GM18870 (cell line): ENCODE measurements around the gene CLK1.
A peak's percentile ranks its signal among the peaks of the same experiment; 100 is the strongest.
"Not testable (repeated sequence)": the region's sequence is repeated elsewhere in the genome, so short reads cannot be mapped to it uniquely, and the experiment has no call there.

Source experiments
- ATAC-seq: cut with Tn5 transposase; IDR thresholded peaks from one replicate; pipeline ENCODE4 v1.9.1; 2021; ENCODE audit warnings: moderate library complexity; ENCODE audit not compliant: unreplicated experiment

Gene CLK1

DNA sequence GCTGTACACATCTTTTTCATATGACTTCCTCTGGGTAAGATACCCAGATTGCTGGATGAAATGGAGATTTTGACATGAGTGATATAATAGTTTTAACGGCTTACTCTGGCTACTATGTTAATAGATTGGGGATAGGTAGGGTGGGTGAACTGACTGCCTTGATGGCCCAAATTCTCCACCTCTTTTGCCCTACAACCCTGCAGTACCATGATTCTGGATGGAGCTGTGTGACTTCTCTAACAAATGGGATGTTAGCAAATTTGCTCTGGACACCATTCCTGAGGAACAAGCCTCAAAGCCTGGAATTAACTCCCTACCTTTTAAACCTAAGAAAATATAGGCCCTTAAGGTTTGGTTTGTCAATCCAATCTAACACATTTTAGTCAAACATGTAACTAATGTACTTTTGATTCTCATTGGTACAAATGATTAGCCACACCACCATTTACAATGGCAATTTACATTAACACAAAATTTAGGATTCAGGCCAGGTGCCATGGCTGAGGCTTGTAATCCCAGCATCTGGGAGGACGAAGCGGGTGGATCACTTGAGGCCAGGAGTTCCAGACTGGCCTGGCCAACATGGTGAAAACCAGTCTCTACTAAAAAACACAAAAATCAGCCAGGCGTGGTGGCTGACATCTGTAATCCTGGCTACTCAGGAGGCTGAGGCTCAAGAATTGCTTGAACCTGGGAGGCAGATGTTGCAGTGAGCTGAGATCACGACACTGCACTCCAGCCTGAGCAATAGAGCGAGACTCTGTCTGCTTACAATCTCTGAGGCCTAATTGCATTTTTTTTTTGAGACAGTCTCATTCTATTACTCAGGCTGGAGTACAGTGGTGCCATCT, 12.8 kb downstream of the CLK1 start:
- ATAC-seq, result no peak

DNA sequence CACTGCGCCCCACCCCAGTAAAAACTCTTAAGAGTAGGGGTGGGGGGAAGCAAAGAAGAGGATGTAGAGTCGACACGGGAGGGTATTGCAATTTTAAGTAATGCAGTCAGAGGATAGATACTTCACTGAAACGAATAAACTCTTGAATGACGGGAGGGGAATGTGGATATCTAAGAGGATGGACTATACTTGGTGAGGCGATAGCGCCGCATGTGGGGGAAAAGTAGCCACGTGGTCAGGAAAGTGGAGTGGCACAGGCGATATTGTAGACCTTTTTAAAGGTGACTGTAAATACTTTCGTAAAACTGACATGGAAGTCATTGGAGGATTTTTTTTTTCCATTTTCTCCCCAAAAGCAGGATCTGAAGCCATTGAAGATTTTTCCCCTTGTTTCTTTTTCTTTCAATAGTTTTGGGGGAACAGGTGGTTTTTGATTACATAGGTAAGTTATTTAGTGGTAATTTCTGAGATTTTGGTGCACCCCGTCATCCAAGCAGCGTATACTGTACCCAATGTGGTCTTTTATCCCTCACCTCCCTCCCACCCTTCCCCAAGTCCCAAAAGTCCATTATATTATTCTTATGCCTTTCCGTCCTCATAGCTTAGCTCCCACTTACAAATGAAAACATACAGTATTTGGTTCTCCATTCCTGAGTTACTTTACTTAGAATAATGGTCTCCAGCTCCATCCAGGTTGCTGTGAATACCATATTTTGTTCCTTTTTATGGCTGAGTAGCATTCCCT, 13.8 kb downstream of the CLK1 start:
- ATAC-seq, result no peak

GRCh38 chr2:200847939-200848338, 16.5 kb downstream of the CLK1 start:
- ATAC-seq, result no peak

GRCh38 chr2:200847269-200847668, 17.2 kb downstream of the CLK1 start:
- no peak for ATAC-seq

DNA sequence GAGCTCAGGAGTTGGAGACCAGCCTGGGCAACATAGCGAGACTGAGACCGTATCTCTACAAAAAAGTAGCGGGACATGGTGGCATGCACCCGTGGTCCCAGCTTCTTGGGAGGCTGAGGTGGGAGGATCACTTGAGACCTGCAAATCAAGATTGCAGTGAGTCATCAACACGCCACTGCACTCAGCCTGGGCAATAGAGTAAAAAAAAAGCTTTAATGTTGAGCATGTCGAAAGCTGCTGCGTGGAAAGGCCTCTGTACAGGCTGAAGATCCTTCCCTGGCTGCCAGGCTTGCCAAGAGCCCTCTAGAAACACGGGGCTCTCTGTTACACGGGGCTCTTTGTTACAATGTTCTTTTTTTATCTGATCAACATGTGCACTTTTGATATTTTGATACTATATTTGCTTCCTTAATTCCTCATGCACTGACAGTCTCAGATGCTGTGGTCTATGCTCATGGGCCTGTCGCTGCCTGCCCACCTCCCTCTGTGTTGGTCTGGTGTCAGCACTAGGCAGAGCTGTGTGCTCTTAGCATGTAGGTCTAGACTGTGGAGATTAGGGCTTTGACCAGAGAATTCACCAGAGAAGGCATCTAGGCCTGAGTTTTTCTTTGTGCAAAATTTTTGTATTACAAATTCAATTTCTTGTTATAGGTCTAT, 18.7 kb downstream of the CLK1 start:
- no peak for ATAC-seq

GRCh38 chr2:200845194-200845593, 19.3 kb downstream of the CLK1 start:
- ATAC-seq, result no peak

DNA sequence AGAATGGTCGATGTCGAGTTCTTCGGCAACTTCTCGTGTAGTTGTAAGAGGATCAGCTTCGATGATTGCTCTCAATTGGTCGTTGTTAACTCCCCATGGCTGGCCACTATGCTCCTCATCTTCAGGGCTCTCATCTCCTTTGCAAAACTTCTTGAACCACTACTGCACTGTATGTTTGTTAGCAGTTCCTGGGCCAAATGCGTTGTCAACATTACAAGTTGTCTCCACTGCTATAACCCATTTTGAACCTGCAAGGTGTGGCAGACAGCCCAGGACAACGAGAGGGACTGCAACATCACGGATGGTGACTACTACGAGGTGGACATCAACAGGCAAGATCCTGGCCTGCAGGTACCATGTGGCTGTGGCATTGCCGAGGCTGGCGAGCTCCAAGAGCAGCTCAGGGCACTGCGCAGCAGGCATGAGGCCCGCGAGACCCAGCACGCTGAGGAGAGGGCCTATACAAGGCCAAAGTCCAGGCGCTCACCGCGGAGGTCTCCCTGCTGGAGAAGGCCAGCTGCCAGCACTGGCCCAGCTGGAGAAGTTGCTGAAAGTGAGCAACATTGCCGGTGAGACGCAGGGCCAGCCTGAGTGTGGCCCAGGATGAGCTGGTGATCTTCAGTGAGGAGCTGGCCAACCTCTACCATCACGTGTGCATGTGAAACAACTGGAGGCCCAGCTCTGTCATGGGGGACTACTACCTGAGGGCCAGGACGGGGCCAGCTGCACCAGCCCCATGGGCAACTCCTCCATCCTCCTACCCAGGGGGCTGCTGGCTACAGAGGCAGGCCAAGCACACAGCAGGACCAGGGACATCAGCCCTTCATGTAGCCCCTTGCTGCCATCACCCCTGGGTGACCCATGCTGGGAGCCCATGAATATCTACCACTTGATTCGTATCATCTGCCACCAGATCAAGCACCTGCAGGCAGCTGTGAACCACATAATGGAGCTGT, 20.2 kb downstream of the CLK1 start:
- no peak for ATAC-seq

GRCh38 chr2:200839513-200839912, 24.9 kb downstream of the CLK1 start:
- no peak for ATAC-seq

DNA sequence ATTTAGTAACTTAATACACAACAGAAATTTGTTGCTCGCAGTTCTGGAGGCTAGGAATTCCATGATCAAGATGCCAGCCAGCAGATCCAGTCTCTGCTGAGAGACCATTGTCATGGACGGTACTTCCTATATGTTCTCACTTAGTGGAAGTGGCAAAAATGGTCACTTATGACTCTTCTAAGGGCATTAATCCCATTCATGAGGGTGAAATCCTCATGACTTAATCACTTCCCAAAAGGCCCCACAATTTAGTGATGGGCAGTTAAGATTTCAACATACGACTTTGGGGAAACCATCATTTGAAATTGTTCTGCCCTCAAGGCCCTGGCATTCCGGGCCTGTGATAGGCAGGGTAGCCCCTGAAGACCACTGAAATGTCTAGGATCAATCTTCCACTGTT, 29.8 kb downstream of the CLK1 start:
- ATAC-seq, result no peak

- no peak for ATAC-seq
Measured at GRCh38 chr2:200829258-200829655, 35.2 kb downstream of the CLK1 start.

- no peak for ATAC-seq
Measured at GRCh38 chr2:200828572-200829257, 35.7 kb downstream of the CLK1 start.

GRCh38 chr2:200828104-200828503, 36.4 kb downstream of the CLK1 start:
- ATAC-seq, result no peak

DNA sequence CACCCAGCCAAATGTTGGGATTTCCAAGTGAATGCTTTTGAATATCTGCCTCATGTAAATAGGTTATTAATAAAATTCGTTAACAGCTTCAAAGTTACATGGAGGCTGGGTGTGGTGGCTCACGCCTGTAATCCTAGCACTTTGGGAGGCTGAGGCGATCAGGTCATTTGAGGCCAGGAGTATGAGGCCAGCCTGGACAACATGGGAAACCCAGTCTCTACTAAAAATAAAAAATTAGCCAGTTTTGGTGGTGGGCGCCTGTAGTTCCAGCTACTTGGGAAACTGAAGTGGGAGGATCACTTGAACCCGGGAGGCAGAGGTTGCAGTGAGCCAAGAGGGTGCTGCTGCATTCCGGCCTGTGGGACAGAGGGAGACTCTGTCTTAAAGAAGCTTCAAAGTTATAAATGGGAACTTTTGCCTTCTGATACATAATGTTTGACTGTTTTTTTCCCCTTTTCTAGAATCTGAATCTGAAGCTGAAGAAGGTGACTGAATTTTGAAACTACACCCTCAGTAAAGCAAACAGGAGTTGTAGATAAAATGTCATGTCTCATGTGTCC, 42.7 kb downstream of the CLK1 start:
- no peak for ATAC-seq

GRCh38 chr2:200820573-200821234, 43.8 kb downstream of the CLK1 start:
- no peak for ATAC-seq

GRCh38 chr2:200818732-200819131, 45.7 kb downstream of the CLK1 start:
- not testable (repeated sequence) for ATAC-seq

- no peak for ATAC-seq
Measured at GRCh38 chr2:200814917-200815316, 49.5 kb downstream of the CLK1 start.

DNA sequence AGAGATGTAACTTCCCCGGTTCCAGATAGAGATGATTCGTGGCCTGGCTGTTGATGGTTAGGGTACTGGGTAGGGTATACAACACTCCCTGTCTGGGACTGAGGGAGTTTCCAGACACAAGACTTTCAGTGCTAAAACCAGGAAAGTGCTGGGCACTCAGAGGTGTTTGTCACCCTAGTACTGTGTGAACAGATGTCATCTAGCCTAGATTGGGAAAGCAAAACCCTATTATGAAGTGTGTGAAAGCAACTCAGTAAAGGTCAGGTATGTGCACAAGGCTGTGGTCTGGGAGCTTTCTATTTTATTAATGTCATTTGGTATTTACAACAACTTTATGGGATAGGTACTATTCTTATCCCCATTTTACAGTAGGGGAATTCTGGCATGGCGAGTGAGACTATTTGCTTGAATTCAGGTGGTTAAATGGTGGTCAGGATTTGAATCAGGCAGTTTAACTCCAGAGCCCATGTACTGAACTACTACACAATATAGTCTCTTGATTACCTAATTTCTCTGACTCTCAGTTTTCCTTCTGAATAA, 50.1 kb downstream of the CLK1 start:
- ATAC-seq, result peak; percentile 51

- ATAC-seq, result peak; percentile 9
Measured at GRCh38 chr2:200812122-200813022, 52.1 kb downstream of the CLK1 start.
